K562 treated with DMSO at 1 percent for 24 hours (cell line): ENCODE measurements around the gene SPECC1L. TPM values are rescaled to one million over a fixed set of nuclear protein-coding genes. Genes with fewer than 3 reads are reported as not detected.

Source experiments
- total RNA-seq: library from RNA; unstranded; fragments of 300-600 nt; gene quantifications from 2 replicates; pipeline ENCODE4 v1.2.3, GENCODE V29; 2022; ENCODE audit warnings: low read depth; ENCODE audit not compliant: insufficient read depth

Gene SPECC1L
- 20.2 and 20.7 TPM in 2 replicates for total RNA-seq

GRCh38 chr22:24270556-24271385 is at the start of gene SPECC1L:
Gene SPECC1L (plus strand): TSS chr22:24270831. CDS start chr22:24302232, 31,401 bp downstream.

GRCh38 chr22:24245030-24245431 is 25.6 kb upstream of the SPECC1L start, which contains the start of gene GGT5:
Gene GGT5 (minus strand): TSS chr22:24245082. CDS start chr22:24244725, 357 bp downstream.

GRCh38 chr22:24427500-24428164 is 157.0 kb downstream of the SPECC1L start, which contains the start of gene ADORA2A:
Gene ADORA2A (plus strand): TSS chr22:24427599. CDS start chr22:24433405, 5,806 bp downstream.

Other genes starting within 250 kb of the SPECC1L start
- gene SUSD2, start 89.3 kb upstream of the SPECC1L start, total RNA-seq: 0.27 and 0.52 TPM in 2 replicates
- gene GGT5, start 25.7 kb upstream of the SPECC1L start, total RNA-seq: 0.20 TPM in 1 of 2 replicates, not detected in the other
- 2.2 and 2.4 TPM in 2 replicates for gene ADORA2A, start 156.8 kb downstream of the SPECC1L start, total RNA-seq
- not detected in 2 replicates for gene UPB1, start 224.5 kb downstream of the SPECC1L start, total RNA-seq